ENCODE data around the gene TH.

Gene TH

GRCh38 chr11:2143799-2144543, 27.6 kb downstream of the TH start:
- ChIA-PET POLR2A (no interaction called here), CTCF (interaction anchor here (1.2 to 15.3 kb wide), 3 partner anchors 55 to 116 kb away, joined by 4 to 341 read pairs (median 4); no protein-coding TSS in a partner anchor)
- no peak overlapping the region for H3K27ac ChIP-seq (ENCODE audit: insufficient read depth in 1 of 2, low read depth in 1 of 2, low read length in 2 of 2, poor library complexity in 1 of 2, severe bottlenecking in 2 of 2)
- DNase-seq = peak in 2 of 3 donors; percentile 27 to 32
- H3K36me3 ChIP-seq (ENCODE audit: control insufficient read depth in 4 of 4, insufficient read depth in 4 of 4, low read length in 3 of 4) = no peaks in the 10 kb centered on the region
- peaks cover 8 to 97% (median 54%) of the 10 kb centered on the region in 5 experiments for H3K27me3 ChIP-seq (replicated peaks in 2 of 5; ENCODE audit: control insufficient read depth in 4 of 5, insufficient read depth in 5 of 5, low read length in 4 of 5)
- whole genome bisulfite sequencing (ENCODE audit: insufficient coverage) = under 1% methylated on average over 70 of the region's 72 CpGs
- peaks cover 0 to 17% (median 10%) of the 10 kb centered on the region in 4 experiments for H3K4me1 ChIP-seq (ENCODE audit: control extremely low read depth in 1 of 4, control insufficient read depth in 4 of 4, insufficient read depth in 4 of 4, low read length in 3 of 4)
- no peaks in the 10 kb centered on the region for H3K9me3 ChIP-seq (ENCODE audit: control extremely low read depth in 1 of 5, control insufficient read depth in 4 of 5, insufficient read depth in 2 of 5, low read depth in 1 of 5, low read length in 4 of 5)
- peak overlapping the region in 1 of 7 experiments; percentile 1 for H3K4me3 ChIP-seq (ENCODE audit: control insufficient read depth in 1 of 7, extremely low read depth in 1 of 7, insufficient read depth in 4 of 7, low read depth in 2 of 7, low read length in 6 of 7)

DNA sequence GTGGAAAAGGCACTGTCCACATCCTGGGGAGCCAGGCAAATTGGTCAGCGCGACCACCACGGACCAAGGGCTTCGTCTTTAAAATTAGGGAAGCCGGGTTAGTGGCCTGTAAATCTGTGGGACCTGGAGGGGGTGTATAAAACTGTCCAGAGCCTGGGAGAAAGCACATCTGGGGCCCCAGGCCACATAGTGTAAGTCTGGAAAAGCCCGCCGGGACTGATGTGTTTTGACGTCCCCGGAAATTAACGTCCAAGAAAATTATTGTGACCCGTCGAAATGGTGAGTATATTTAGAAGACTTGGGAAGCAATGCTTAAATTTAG, 28.2 kb downstream of the TH start:
- CTCF ChIA-PET = interaction anchor here (1.2 to 2.1 kb wide), 2 partner anchors 55 to 116 kb away, joined by 4 read pairs; no protein-coding TSS in a partner anchor
- DNase-seq = no peak
- Histone ChIP-seq H3K27ac (ENCODE audit: insufficient read depth in 1 of 2, low read depth in 1 of 2, low read length in 2 of 2, poor library complexity in 1 of 2, severe bottlenecking in 2 of 2) (no peak overlapping the region), H3K4me1 (ENCODE audit: control extremely low read depth in 1 of 4, control insufficient read depth in 4 of 4, insufficient read depth in 4 of 4, low read length in 3 of 4) (peaks cover 0 to 20% (median 11%) of the 10 kb centered on the region in 4 experiments), H3K9me3 (ENCODE audit: control extremely low read depth in 1 of 5, control insufficient read depth in 4 of 5, insufficient read depth in 2 of 5, low read depth in 1 of 5, low read length in 4 of 5) (no peaks in the 10 kb centered on the region), H3K36me3 (ENCODE audit: control insufficient read depth in 4 of 4, insufficient read depth in 4 of 4, low read length in 3 of 4) (no peaks in the 10 kb centered on the region), H3K27me3 (replicated peaks in 2 of 5; ENCODE audit: control insufficient read depth in 4 of 5, insufficient read depth in 5 of 5, low read length in 4 of 5) (peaks cover 8 to 97% (median 52%) of the 10 kb centered on the region in 5 experiments), H3K4me3 (ENCODE audit: control insufficient read depth in 1 of 7, extremely low read depth in 1 of 7, insufficient read depth in 4 of 7, low read depth in 2 of 7, low read length in 6 of 7) (no peak overlapping the region)
- WGBS (ENCODE audit: insufficient coverage) = 4% methylated on average over 12 of the region's 12 CpGs
- POLR2A ChIA-PET = no interaction called here

DNA sequence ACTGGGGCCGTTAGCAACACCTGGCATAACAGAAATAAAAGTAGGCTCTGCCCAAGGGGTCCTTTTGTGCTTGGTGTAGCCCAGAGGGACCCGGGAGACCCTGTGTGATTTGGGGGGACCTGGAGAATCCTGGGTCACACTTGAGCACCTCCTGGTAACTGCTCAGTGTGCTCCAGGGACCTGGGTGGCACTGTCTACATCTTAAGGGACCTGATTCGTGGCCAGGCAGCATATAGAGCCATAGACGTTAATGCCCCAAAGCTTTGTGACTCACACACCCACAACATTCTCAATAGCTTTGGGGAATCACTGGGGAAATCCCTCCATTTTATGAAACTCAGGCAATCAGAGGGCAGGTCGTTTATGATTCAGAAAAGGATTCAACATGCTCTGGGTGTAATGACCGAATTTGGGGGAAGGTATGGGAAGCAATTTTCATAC, 28.8 kb downstream of the TH start:
- H3K4me1 ChIP-seq (ENCODE audit: control extremely low read depth in 1 of 4, control insufficient read depth in 4 of 4, insufficient read depth in 4 of 4, low read length in 3 of 4) = peaks cover 0 to 25% (median 14%) of the 10 kb centered on the region in 4 experiments
- H3K36me3 ChIP-seq (ENCODE audit: control insufficient read depth in 4 of 4, insufficient read depth in 4 of 4, low read length in 3 of 4) = no peaks in the 10 kb centered on the region
- no peak overlapping the region for H3K27ac ChIP-seq (ENCODE audit: insufficient read depth in 1 of 2, low read depth in 1 of 2, low read length in 2 of 2, poor library complexity in 1 of 2, severe bottlenecking in 2 of 2)
- H3K4me3 ChIP-seq (ENCODE audit: control insufficient read depth in 1 of 7, extremely low read depth in 1 of 7, insufficient read depth in 4 of 7, low read depth in 2 of 7, low read length in 6 of 7) = no peak overlapping the region
- peaks cover 8 to 97% (median 50%) of the 10 kb centered on the region in 5 experiments for H3K27me3 ChIP-seq (replicated peaks in 2 of 5; ENCODE audit: control insufficient read depth in 4 of 5, insufficient read depth in 5 of 5, low read length in 4 of 5)
- ChIA-PET POLR2A (no interaction called here), CTCF (interaction anchor here (1.2 to 2.1 kb wide), 3 partner anchors 9 to 115 kb away, joined by 4 to 19 read pairs (median 4); no protein-coding TSS in a partner anchor)
- DNase-seq = peak in 2 of 3 donors; percentile 46 to 50
- H3K9me3 ChIP-seq (ENCODE audit: control extremely low read depth in 1 of 5, control insufficient read depth in 4 of 5, insufficient read depth in 2 of 5, low read depth in 1 of 5, low read length in 4 of 5) = no peaks in the 10 kb centered on the region
- 9% methylated on average over 5 of the region's 6 CpGs for WGBS (ENCODE audit: insufficient coverage)

- POLR2A ChIA-PET = no interaction called here
- Histone ChIP-seq H3K4me3 (ENCODE audit: control insufficient read depth in 1 of 7, extremely low read depth in 1 of 7, insufficient read depth in 4 of 7, low read depth in 2 of 7, low read length in 6 of 7) (no peak overlapping the region), H3K27ac (ENCODE audit: insufficient read depth in 1 of 2, low read depth in 1 of 2, low read length in 2 of 2, poor library complexity in 1 of 2, severe bottlenecking in 2 of 2) (no peak overlapping the region), H3K9me3 (ENCODE audit: control extremely low read depth in 1 of 5, control insufficient read depth in 4 of 5, insufficient read depth in 2 of 5, low read depth in 1 of 5, low read length in 4 of 5) (no peaks in the 10 kb centered on the region), H3K36me3 (ENCODE audit: control insufficient read depth in 4 of 4, insufficient read depth in 4 of 4, low read length in 3 of 4) (no peaks in the 10 kb centered on the region), H3K27me3 (replicated peaks in 2 of 5; ENCODE audit: control insufficient read depth in 4 of 5, insufficient read depth in 5 of 5, low read length in 4 of 5) (peaks cover 8 to 97% (median 49%) of the 10 kb centered on the region in 5 experiments), H3K4me1 (ENCODE audit: control extremely low read depth in 1 of 4, control insufficient read depth in 4 of 4, insufficient read depth in 4 of 4, low read length in 3 of 4) (peaks cover 0 to 29% (median 16%) of the 10 kb centered on the region in 4 experiments)
- CTCF ChIA-PET = interaction anchor here (1.9 to 2.1 kb wide), 2 partner anchors 9 to 54 kb away, joined by 4 to 19 read pairs; no protein-coding TSS in a partner anchor
- DNase-seq = no peak
- WGBS (ENCODE audit: insufficient coverage) = 6% methylated on average over 5 of the region's 5 CpGs
These were observed 29.3 kb downstream of the TH start for GRCh38 chr11:2142300-2142759.

GRCh38 chr11:2140411-2141400, 30.9 kb downstream of the TH start:
- no peak for DNase-seq
- no peaks in the 10 kb centered on the region for H3K36me3 ChIP-seq (ENCODE audit: control insufficient read depth in 4 of 4, insufficient read depth in 4 of 4, low read length in 3 of 4)
- H3K9me3 ChIP-seq (ENCODE audit: control extremely low read depth in 1 of 5, control insufficient read depth in 4 of 5, insufficient read depth in 2 of 5, low read depth in 1 of 5, low read length in 4 of 5) = no peaks in the 10 kb centered on the region
- H3K27ac ChIP-seq (ENCODE audit: insufficient read depth in 1 of 2, low read depth in 1 of 2, low read length in 2 of 2, poor library complexity in 1 of 2, severe bottlenecking in 2 of 2) = no peak overlapping the region
- peaks cover 8 to 97% (median 48%) of the 10 kb centered on the region in 5 experiments for H3K27me3 ChIP-seq (replicated peaks in 2 of 5; ENCODE audit: control insufficient read depth in 4 of 5, insufficient read depth in 5 of 5, low read length in 4 of 5)
- POLR2A ChIA-PET = no interaction called here
- CTCF ChIA-PET = interaction anchor here (0.7 to 2.1 kb wide), 7 partner anchors 11 to 447 kb away, joined by 3 to 19 read pairs (median 4); no protein-coding TSS in a partner anchor
- 3% methylated on average over 89 of the region's 102 CpGs for WGBS (ENCODE audit: insufficient coverage)
- H3K4me3 ChIP-seq (ENCODE audit: control insufficient read depth in 1 of 7, extremely low read depth in 1 of 7, insufficient read depth in 4 of 7, low read depth in 2 of 7, low read length in 6 of 7) = peak overlapping the region in 1 of 7 experiments; percentile 19
- peaks cover 0 to 33% (median 15%) of the 10 kb centered on the region in 4 experiments for H3K4me1 ChIP-seq (ENCODE audit: control extremely low read depth in 1 of 4, control insufficient read depth in 4 of 4, insufficient read depth in 4 of 4, low read length in 3 of 4)

- CTCF ChIA-PET = interaction anchor here (2.0 to 2.1 kb wide), 2 partner anchors 12 to 103 kb away, joined by 8 to 11 read pairs; no protein-coding TSS in a partner anchor
- H3K36me3 ChIP-seq (ENCODE audit: control insufficient read depth in 4 of 4, insufficient read depth in 4 of 4, low read length in 3 of 4) = no peaks in the 10 kb centered on the region
- H3K27me3 ChIP-seq (replicated peaks in 2 of 5; ENCODE audit: control insufficient read depth in 4 of 5, insufficient read depth in 5 of 5, low read length in 4 of 5) = peaks cover 8 to 97% (median 39%) of the 10 kb centered on the region in 5 experiments
These were observed 31.8 kb downstream of the TH start for GRCh38 chr11:2139621-2140337.

More at GRCh38 chr11:2139621-2140337, 31.8 kb downstream of the TH start:
- 3% methylated on average over 53 of the region's 57 CpGs for WGBS (ENCODE audit: insufficient coverage)
- Histone ChIP-seq H3K4me1 (ENCODE audit: control extremely low read depth in 1 of 4, control insufficient read depth in 4 of 4, insufficient read depth in 4 of 4, low read length in 3 of 4) (peaks cover 0 to 33% (median 15%) of the 10 kb centered on the region in 4 experiments), H3K27ac (ENCODE audit: insufficient read depth in 1 of 2, low read depth in 1 of 2, low read length in 2 of 2, poor library complexity in 1 of 2, severe bottlenecking in 2 of 2) (no peak overlapping the region), H3K4me3 (ENCODE audit: control insufficient read depth in 1 of 7, extremely low read depth in 1 of 7, insufficient read depth in 4 of 7, low read depth in 2 of 7, low read length in 6 of 7) (no peak overlapping the region), H3K9me3 (ENCODE audit: control extremely low read depth in 1 of 5, control insufficient read depth in 4 of 5, insufficient read depth in 2 of 5, low read depth in 1 of 5, low read length in 4 of 5) (no peaks in the 10 kb centered on the region)
- POLR2A ChIA-PET = no interaction called here
- no peak for DNase-seq

All from common myeloid progenitor, CD34-positive (primary cell).